KMS-11 (cell line): ENCODE results near the gene GPX3.

Experiments
- H2AFZ ChIP-seq: fragments of 200-600 bp; sonication (generic); 2 replicates; pipeline ENCODE4 v1.6.1; 2016; ENCODE audit warnings: antibody characterized with exemption, mixed run types, low read depth
- H3K27ac ChIP-seq: fragments of 200-600 bp; sonication (generic); 2 replicates; pipeline ENCODE4 v1.6.1; 2016; ENCODE audit warnings: mild to moderate bottlenecking, mixed run types
- H3K27me3 ChIP-seq: fragments of 200-600 bp; sonication (generic); 2 replicates; pipeline ENCODE4 v1.6.1; 2017; ENCODE audit warnings: mild to moderate bottlenecking, low read depth, mixed run types, moderate library complexity; ENCODE audit not compliant: insufficient read depth
- H3K36me3 ChIP-seq: fragments of 200-600 bp; sonication (generic); 2 replicates; pipeline ENCODE4 v1.6.1; 2017; ENCODE audit warnings: mild to moderate bottlenecking, mixed run types; ENCODE audit not compliant: insufficient read depth
- H3K4me1 ChIP-seq: fragments of 200-600 bp; sonication (generic); 2 replicates; pipeline ENCODE4 v1.6.1; 2016; ENCODE audit warnings: mild to moderate bottlenecking, low read depth, mixed run types; ENCODE audit not compliant: poor library complexity, severe bottlenecking
- H3K4me2 ChIP-seq: fragments of 200-600 bp; sonication (generic); 2 replicates; pipeline ENCODE4 v1.7.0; 2016; ENCODE audit warnings: mild to moderate bottlenecking, mixed run types
- H3K4me3 ChIP-seq: fragments of 200-600 bp; sonication (generic); IDR thresholded peaks from 2 replicates; pipeline ENCODE4 v1.6.1; 2017; ENCODE audit warnings: low read depth, low read length, mixed read lengths; ENCODE audit not compliant: insufficient read depth
- H3K79me2 ChIP-seq: fragments of 200-600 bp; sonication (generic); 2 replicates; pipeline ENCODE4 v1.6.1; 2016; ENCODE audit warnings: low read depth, mixed run types; ENCODE audit not compliant: insufficient read depth
- H3K9ac ChIP-seq: fragments of 200-600 bp; sonication (generic); 2 replicates; pipeline ENCODE4 v1.6.1; 2016; ENCODE audit warnings: mild to moderate bottlenecking, mixed run types
- H4K20me1 ChIP-seq: fragments of 200-600 bp; sonication (generic); 2 replicates; pipeline ENCODE4 v1.6.1; 2016; ENCODE audit warnings: mild to moderate bottlenecking, mixed run types; ENCODE audit not compliant: insufficient read depth
- TF ChIP-seq, protein P1 (sequence below): fragments of 200-600 bp; sonication (generic); conservative IDR thresholded peaks from 2 replicates; pipeline ENCODE4 v1.6.1; 2017; ENCODE audit warnings: low read depth, mild to moderate bottlenecking, antibody characterized with exemption, low read length, moderate library complexity, mixed read lengths

The GPX3 gene

DNA sequence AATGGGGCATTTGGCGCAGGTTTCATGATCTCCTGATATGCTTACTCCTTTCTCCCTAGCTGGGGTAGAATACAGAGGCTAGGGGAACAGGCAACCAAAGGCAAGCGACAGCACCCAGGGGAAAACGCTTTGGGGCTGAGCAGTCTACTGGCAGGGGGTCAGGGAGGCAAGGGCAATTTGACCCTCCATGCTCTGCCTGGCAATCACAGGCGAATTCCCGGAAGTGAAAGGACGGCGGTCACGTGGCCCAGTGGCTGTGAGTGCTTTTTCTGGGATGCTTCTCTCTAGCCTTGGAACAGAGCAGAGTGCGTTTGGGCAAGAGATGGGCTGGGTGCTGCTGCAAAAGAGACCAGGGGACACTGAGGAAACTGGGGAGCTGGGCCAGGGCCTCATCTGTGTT is 5.7 kb downstream of the GPX3 start:
- H3K79me2 ChIP-seq: no peaks in the 10 kb centered on the region
- no peak overlapping the region for H2AFZ ChIP-seq
- no peaks in the 10 kb centered on the region for H3K36me3 ChIP-seq
- TF ChIP-seq, protein P1, sequence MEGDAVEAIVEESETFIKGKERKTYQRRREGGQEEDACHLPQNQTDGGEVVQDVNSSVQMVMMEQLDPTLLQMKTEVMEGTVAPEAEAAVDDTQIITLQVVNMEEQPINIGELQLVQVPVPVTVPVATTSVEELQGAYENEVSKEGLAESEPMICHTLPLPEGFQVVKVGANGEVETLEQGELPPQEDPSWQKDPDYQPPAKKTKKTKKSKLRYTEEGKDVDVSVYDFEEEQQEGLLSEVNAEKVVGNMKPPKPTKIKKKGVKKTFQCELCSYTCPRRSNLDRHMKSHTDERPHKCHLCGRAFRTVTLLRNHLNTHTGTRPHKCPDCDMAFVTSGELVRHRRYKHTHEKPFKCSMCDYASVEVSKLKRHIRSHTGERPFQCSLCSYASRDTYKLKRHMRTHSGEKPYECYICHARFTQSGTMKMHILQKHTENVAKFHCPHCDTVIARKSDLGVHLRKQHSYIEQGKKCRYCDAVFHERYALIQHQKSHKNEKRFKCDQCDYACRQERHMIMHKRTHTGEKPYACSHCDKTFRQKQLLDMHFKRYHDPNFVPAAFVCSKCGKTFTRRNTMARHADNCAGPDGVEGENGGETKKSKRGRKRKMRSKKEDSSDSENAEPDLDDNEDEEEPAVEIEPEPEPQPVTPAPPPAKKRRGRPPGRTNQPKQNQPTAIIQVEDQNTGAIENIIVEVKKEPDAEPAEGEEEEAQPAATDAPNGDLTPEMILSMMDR: no peak
- H3K4me3 ChIP-seq: no peak overlapping the region
- no peak overlapping the region for H3K4me2 ChIP-seq
- no peak overlapping the region for H3K9ac ChIP-seq
- H3K27ac ChIP-seq: no peak overlapping the region
- no peaks in the 10 kb centered on the region for H4K20me1 ChIP-seq
- H3K4me1 ChIP-seq: no peaks in the 10 kb centered on the region
- no peaks in the 10 kb centered on the region for H3K27me3 ChIP-seq

DNA sequence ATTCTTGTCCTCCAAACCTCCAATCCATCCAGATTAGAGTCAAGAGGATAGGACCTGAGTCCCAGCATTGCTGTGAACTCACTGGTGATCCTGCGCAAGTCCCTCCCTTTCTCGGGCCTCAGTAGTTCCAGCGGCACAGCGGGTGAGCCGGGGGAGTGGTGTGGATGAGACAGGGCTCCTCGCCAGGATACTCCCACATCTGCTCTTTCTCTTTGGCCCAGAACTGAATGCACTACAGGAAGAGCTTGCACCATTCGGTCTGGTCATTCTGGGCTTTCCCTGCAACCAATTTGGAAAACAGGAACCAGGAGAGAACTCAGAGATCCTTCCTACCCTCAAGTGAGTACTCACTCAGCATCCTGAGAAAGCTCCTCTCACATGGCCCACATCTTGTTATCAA is 6.3 kb downstream of the GPX3 start:
- TF ChIP-seq, protein P1: no peak
- Histone ChIP-seq H3K79me2 (no peaks in the 10 kb centered on the region), H3K9ac (no peak overlapping the region)

DNA sequence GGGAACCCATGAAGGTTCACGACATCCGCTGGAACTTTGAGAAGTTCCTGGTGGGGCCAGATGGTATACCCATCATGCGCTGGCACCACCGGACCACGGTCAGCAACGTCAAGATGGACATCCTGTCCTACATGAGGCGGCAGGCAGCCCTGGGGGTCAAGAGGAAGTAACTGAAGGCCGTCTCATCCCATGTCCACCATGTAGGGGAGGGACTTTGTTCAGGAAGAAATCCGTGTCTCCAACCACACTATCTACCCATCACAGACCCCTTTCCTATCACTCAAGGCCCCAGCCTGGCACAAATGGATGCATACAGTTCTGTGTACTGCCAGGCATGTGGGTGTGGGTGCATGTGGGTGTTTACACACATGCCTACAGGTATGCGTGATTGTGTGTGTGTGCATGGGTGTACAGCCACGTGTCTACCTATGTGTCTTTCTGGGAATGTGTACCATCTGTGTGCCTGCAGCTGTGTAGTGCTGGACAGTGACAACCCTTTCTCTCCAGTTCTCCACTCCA is 7.6 kb downstream of the GPX3 start:
- Histone ChIP-seq H2AFZ (no peak overlapping the region), H3K79me2 (no peaks in the 10 kb centered on the region), H3K4me1 (no peaks in the 10 kb centered on the region), H3K27ac (no peak overlapping the region), H3K4me2 (no peak overlapping the region), H4K20me1 (no peaks in the 10 kb centered on the region), H3K4me3 (no peak overlapping the region), H3K27me3 (no peaks in the 10 kb centered on the region), H3K9ac (no peak overlapping the region), H3K36me3 (no peaks in the 10 kb centered on the region)
- TF ChIP-seq, protein P1: no peak

More for the DNA sequence above, 6.3 kb downstream of the GPX3 start:
- no peaks in the 10 kb centered on the region for H3K27me3 ChIP-seq
- H3K27ac ChIP-seq: no peak overlapping the region
- H3K4me2 ChIP-seq: no peak overlapping the region
- no peaks in the 10 kb centered on the region for H3K4me1 ChIP-seq
- H3K4me3 ChIP-seq: no peak overlapping the region
- H2AFZ ChIP-seq: no peak overlapping the region
- no peaks in the 10 kb centered on the region for H3K36me3 ChIP-seq
- no peaks in the 10 kb centered on the region for H4K20me1 ChIP-seq

DNA sequence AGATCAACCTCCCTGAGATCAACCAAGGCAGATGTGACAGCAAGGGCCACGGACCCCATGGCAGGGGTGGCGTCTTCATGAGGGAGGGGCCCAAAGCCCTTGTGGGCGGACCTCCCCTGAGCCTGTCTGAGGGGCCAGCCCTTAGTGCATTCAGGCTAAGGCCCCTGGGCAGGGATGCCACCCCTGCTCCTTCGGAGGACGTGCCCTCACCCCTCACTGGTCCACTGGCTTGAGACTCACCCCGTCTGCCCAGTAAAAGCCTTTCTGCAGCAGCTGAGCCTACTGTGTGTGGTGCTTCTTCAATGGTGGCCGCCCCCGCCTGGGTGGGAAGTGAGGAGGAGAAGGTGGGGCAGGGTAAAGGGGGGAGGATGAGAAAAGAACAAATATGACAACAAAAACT is 8.3 kb downstream of the GPX3 start:
- H3K4me1 ChIP-seq: no peaks in the 10 kb centered on the region
- no peaks in the 10 kb centered on the region for H3K36me3 ChIP-seq
- no peak overlapping the region for H3K4me3 ChIP-seq
- H3K4me2 ChIP-seq: no peak overlapping the region
- no peak overlapping the region for H2AFZ ChIP-seq
- no peak overlapping the region for H3K27ac ChIP-seq
- H3K79me2 ChIP-seq: no peaks in the 10 kb centered on the region
- H4K20me1 ChIP-seq: no peaks in the 10 kb centered on the region
- TF ChIP-seq, protein P1: no peak
- no peaks in the 10 kb centered on the region for H3K27me3 ChIP-seq
- no peak overlapping the region for H3K9ac ChIP-seq
